GM19397 (cell line): Measurements from ENCODE around the gene CALCR.

Experiments used
- ATAC-seq: cut with Tn5 transposase; IDR thresholded peaks from one replicate; pipeline ENCODE4 v1.9.1; 2021; ENCODE audit warnings: mild to moderate bottlenecking, moderate library complexity; ENCODE audit not compliant: unreplicated experiment

CALCR gene

DNA sequence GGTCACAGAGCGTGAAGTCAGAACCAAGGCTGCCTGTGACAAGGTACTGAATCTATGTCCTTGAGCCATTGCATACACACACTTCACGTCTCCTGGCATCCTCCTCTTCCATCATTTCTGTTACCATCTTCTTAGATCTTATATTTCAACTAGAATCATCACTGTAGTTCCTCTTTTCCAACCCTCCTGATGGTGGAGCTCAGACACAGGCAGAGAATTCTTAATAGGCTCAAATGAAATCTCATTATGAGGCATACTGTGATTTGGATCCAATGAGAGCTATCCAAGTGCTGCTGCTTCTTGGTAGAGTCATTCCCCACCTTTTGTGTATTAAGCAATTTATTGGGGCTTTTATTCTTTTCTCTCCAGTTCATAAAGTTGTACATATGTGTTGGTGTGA is 113.2 kb downstream of the CALCR start:
- ATAC-seq: no peak

DNA sequence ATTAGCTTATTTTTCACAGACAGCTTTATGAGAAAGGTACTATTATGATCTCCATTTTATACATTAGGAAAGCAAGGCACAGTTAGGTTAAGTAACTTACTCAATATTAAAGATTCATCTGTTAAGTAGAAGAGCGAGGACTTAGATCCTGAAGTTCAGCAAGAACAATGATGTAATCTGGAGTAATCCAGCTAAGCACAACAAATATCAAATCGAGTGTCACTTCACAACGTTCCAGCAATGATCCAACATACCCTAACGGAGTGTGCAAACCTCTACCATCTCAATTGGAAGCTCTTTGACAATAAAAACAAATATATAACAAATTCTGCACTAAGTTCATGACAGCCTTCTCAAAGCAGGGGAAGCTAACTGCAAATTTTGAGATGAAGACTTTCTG is 121.3 kb downstream of the CALCR start:
- ATAC-seq: no peak

DNA sequence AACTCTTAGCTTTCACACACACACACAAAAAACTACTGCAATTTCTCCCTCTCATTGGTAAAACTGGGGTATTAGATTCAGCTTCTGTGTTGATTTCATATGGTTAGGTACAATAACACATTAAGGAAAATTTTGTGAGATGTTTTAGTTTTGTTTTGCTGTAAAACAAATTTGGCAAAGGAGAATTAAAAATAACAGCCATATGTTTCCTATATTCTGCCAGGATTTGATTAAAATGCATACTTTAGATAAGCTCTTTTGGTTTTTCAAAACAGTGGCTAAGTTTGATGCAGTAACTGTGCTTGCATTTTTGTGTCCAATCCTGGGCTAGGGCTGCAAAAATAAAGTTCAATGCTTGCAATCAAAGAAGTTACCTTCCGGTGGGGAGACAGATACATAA is 126.3 kb downstream of the CALCR start:
- no peak for ATAC-seq

DNA sequence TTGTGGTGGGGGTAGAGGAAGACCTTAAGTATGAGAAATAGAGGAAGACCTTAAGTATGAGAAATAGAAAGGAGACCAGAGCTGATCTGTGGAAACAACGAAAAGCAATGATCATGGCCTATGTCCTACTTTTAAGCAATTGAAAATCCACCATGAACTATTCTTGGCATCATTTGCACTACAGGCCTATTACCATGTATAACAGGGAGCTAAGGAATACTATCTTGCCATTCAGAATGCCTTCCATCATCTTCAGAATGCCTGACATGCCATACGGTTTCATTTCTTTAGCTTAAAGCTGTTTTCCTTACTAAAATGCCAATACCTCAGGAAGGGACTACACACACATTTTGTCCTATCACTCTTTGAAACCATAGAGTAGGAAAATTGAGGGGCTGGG is 127.0 kb downstream of the CALCR start:
- ATAC-seq: no peak

DNA sequence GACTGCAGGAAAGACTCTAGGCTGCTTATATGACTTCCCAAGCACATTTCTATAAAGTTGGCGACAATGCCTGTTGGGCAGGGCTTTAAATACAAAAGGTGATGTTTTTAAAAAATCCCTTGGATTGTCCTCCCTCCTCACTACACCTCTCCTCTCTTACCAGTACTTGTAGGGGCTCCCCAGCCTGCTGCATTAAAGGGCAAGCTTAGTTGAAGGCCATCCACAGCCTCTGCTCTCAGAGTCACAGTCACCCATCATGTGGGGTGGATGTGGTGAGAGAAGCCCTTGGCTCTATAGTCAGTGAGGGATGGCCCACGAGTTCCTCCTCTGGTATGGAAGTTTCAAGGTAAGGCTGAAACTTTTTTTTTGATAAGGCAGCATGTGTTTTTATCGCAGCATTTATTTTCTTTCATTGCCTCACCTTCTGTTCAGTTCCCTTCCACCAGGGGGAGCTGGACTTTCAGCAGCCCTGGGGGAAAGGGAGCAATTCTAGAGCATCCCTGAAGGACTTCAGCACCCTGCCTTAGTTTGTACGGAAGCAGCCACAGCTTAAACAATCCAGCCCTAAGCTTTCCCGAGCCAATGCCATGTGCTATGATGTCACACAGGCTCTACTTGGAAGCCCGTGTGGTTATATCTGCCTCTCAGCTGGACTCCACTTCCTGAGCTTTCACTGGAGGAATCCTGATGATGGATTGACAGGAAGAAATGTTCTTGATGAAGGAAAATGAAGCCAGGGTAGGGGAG is 131.9 kb downstream of the CALCR start:
- peak; percentile 72 for ATAC-seq

DNA sequence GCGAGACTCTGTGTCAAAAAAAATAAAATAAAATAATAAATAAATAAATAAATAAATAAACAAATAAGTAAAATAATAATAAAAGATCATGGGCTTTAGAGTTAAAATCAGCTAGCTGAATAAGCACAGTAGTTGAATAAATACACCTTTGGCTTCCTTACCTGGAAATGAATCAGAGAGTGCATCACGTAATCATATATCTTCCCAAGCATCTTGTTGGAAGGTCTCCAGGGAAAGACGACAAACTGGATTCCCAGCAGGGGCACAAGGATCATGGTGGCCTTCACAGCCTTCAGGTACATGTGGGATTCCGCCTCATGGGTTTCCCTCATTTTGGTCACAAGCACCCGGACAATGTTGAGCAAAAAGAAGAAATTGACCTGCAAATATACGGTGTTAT is 138.7 kb downstream of the CALCR start:
- ATAC-seq: no peak

DNA sequence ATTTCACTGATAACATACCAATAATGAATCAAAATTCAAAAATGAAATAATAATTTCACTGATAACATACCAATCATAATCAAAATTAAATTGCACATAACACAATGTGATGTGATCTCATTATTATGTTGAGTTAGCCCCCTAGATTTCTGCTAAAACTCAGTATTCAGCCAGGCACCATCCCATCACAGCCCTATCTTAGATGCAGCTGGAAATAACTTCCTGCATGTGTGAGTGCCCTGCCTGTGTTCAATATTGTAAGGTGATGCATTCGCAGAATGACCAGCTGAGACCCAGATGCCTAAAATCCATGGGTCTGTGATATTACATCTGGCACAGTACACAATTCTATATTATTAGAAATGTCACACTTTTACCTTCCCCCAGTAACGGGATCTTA is 142.4 kb downstream of the CALCR start:
- ATAC-seq: no peak

DNA sequence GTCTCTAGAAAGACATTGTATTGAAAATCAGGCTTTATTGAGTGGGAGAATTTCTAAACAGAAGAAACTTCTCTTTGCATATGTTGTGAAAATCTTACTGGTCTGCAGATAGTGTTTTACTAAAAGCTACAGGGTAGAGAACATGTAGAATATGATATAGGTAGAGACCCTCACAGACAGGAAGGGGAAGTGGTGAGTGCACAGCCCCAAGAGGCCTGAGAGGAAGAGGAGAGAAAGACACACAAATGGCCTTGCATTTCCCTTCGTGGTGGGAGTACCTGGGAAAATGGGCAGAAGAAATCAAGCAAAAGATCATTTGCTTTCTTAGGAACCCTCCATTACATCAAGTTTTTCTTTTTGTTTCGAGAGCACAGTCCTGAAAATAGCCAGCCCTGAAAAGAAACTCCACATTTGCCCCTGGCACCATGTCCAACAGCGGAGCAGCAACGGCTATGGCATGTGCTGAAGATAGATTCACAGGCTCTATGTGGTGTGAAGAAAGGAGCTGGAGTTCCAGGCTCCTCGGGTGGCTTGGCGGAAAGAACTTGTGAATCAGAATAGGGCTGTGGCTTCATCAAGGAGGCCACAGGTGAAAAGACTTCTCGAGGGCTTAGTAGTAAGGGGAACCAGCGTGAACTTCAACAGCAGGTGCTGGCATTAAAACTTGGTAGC is 143.5 kb downstream of the CALCR start:
- peak; percentile 56 for ATAC-seq

DNA sequence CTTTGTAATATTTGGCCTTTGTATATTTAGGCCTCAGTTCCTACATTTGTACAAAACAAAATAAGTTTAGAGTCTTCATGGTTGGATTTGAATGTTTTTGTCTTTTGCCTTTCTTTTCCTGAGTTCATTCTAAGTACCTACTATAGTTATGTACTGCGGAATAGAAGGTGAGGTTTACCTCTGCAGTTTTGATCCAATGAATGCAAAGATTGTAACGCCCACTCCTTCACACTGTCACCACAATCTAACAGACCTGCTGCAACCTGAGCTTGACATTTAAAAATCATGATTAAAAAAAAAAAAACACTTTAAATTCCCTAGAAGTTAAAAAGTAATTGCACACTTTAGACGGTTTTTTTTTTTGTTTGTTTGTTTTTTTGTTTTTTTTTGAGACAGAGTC is 145.0 kb downstream of the CALCR start:
- no peak for ATAC-seq

DNA sequence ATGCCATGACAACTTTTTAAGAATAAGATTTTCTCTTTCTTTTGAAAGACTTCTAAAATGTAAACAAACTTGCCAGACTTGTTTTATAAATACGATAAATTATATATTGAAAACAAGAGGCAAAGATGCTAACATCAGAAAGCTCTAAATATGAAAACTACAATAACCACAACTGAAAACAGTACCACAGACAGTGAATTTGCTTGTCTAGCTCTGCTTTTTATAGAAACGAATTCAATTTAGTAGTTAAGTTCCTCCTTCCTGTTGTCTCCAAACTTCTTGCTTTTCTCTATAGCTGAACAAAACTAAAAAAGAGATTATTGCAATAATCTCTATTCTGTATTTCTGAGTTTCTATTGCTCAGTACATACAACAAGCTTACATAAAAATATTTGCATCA is 147.4 kb downstream of the CALCR start:
- ATAC-seq: no peak

DNA sequence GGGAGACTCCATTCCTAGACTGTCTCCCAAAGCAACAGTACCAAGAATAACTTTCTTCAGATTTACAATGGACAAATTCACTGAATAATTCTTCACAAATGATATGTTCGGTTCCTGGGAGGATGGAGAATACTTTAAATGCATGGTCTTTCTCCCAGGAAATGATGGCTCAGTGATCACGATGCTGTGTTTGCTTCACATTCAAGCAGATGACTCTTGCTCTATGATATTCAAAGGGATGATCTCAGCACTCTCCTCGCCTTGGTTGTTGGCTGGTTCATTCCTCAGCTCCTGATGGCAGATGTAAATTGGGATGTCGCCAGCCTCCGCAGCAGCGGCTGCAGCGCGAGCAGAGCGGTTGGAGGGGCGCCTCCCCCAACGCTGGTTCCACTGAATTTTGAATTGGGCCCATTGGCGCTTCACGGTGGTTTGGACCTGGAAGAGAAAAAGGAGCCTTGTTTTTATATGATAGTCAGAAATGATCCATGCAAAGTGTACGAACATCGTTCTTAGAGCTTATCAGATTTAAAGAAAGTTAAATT is 148.3 kb downstream of the CALCR start:
- ATAC-seq: no peak

DNA sequence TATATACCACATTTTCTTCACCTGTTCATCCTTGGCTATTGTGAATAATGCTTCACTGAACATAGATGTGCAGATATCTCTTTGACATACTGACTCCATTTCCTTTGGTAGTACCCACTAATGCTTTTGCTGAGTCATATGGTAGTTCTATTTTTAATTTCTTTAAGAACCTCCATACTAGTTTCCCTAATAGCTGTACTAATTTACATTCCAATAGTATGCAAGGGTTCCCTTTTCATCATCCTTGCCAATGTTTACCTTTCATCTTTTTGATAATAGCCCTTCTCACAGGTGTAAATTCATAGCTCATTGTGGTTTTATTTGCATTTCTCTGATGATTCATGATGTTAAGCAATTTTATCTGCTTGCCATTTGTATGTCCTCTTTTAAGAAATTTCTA is 159.9 kb downstream of the CALCR start:
- ATAC-seq: no peak

DNA sequence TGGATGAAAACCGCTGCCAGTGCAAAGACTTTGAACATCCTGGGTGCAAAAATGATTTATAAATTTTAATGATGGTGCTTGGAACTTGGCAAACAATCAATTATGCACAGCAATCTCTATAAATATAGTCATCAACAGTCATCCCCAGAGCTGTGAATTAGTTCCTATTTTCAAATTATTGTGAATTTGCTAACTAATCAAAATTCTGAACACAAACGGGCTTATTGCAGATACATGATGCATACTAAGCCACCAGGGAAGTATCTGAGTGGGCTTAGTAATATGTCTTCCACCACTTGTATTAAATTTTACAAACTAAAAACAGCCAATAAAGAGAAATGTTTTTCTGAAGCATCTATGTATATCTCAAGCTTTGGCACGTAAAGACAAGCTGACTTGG is 165.2 kb downstream of the CALCR start:
- no peak for ATAC-seq

DNA sequence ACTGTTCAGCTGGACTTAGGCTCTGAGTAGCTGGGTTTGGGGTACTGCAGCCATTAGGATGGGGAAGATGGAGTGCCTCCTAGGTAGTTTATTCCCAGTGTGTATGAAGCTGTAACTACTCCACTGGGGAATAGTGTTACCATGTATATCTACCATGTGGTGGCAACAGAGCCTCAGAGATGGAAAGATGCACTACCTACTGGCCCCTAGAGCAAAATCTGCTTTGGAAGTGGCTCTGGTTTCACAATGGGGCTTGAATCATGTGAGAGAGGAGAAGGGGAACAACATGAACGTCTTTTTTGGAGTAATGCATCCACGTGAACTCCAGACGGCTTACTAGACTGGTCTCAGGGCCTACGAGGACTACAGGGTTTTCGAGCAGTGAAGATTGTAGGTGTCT is 167.3 kb downstream of the CALCR start:
- no peak for ATAC-seq

DNA sequence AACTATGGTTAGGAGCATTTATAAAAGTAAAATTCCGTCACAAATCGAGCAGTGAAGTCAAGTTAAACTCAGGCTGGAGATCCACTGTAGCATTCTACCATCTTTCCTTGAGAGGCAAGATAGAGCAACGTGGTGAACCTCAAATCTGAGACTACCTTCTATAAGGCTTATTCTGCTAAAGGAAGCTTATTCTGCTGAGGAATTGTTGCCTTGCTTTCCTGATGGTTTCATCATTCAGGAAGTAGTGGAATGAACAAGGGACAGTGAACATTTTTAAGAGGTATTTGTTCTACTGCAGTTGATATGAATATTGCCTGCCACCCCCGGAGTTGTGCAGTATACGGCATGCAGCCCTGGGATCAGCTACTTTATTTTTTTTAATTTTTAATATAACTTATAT is 171.6 kb downstream of the CALCR start:
- no peak for ATAC-seq

DNA sequence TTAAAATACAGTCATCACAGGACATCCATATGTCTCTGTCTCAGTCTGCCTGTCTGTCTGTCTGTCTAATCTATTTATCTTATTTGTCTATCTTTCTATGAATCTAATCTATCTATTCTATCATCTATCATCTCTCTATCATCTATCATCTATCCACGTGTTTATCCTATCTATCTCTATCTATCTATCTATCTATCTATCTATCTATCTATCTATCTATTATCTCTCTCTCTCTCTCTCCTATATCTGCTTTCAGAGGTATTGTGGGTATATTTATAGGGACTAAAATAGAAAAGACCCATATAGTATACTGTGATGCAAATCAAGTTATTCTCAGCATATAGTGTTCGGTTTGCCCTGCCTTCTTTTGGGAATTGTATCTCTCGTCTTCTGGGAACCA is 174.9 kb downstream of the CALCR start:
- ATAC-seq: no peak

DNA sequence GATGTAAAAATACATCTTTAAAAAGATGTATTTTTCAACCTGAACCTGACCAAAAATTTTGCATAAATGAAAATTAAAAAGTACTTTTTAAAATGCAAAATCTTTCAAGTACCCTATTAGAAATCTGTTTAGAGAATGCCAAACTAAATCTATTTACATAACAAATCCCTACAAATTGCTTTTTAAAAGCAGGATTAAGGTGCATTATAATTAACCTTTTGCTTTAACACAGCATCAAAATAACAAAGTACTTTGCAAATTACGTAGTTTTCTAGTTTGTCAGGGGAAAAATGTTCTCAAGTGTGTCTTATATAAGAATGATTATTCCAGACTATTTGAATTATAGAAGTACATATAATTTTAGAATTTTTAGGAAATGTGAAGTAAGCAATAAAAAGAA is 181.5 kb downstream of the CALCR start:
- ATAC-seq: no peak

DNA sequence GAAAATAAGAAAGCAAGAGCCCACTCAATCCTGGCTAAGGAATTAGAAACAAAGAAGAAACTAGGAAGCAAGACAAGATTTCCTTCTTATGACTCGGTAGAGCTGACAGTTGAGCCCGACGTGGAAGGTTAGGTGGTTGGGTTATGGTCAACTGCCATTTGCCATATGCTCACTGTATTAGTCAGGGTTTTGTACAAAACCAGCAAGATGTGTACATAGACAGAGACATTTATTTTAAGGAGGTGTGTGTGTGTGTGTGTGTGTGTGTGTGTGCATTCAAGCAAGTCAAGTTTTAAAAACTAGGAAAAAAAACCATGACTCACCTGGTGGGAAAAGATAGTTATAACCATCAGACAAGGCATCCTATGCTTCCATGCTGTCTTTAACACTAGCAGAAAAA is 183.9 kb downstream of the CALCR start:
- no peak for ATAC-seq

DNA sequence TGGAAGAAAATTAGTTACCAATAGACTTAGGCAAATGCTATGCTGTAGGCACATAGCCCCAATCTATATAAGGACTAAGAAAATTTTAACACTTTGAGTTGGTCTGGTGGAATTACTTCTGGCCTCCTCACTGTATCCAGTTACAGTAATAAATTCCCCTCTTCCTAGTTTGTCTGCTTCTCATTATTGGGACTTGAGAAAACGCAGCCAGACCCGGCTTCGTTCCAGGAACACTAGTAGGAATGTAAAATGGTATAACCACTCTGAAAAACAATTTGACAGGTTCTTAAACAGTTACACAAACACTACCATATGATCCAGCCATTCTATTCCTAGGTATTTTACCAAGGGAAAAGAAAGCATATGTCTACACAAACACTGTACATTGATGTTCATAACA is 192.2 kb downstream of the CALCR start:
- ATAC-seq: no peak

DNA sequence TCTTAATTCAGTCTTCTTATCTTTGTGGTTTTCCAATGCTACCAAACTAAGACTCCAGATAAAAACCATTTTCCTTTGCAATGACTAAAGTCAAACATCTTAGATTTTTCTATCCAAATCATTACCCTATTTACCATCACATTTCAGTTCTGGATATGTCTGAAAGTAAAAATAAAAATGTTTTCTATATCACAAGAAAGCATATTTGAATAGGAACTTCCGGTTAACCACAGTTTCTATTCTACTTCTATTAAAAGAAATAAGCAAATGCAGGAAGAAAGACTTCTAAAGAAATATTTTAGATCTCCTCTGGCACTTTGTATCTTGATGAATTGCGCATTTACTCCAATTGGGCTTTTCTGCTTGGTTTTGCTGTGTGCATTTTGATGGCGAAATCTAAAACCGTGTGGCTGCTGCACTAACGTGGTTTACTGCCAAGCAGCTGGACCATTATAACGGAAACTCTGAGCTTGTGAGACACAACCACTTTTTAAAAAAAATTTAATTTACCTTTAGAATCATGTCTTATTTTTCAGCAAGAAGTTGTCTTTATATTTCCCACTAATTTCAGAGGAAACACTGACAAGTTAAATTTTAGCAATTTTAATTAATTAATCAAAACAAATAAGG is 196.3 kb downstream of the CALCR start:
- ATAC-seq: no peak

DNA sequence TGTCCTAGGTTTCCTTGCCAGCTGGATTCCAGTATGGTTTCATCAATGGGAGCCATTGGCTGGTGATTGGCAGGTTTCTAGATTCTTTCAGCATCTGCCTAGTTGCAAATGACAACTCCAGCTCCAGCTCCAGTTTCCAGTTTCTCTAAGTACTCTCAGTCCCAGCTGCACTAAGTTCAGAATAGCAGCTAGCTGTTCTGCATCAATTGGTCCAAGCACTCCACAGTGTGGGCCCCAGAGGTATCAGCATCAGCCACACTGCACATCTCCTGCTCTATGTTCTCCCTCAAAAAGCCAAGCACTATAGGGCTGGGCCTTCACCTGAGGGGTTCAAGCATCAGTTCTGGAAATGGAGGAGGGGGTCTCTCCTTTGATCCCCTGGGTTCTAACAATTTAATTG is 198.9 kb downstream of the CALCR start:
- ATAC-seq: no peak
